HepG2 (cell line): ENCODE measurements around the gene SERPINB6. TPM values are rescaled to one million over a fixed set of nuclear protein-coding genes. Genes with fewer than 3 reads are reported as not detected.

Experiments
- EHMT2 ChIP-seq: fragments of 200-600 bp; sonication (generic); IDR thresholded peaks from 2 replicates; pipeline ENCODE4 v1.7.0; 2017; ENCODE audit warnings: antibody characterized with exemption, low read depth, low read length, borderline replicate concordance
- FOXK2 ChIP-seq: fragments of 450-650 bp; IDR thresholded peaks from 2 replicates; pipeline ENCODE4 v1.6.1; 2016
- HNRNPUL1 ChIP-seq: fragments of 200-400 bp; formaldehyde crosslinking; IDR thresholded peaks from 2 replicates; pipeline ENCODE4 v1.6.1; 2017; ENCODE audit warnings: low read depth, mild to moderate bottlenecking, low read length, moderate library complexity
- ISL2 ChIP-seq: sonication (generic); formaldehyde crosslinking; IDR thresholded peaks from 2 replicates; pipeline ENCODE4 v1.5.0; 2020; ENCODE audit warnings: missing genetic modification reagents
- JUNB ChIP-seq: sonication (generic); formaldehyde crosslinking; IDR thresholded peaks from 2 replicates; pipeline ENCODE4 v1.8.0; 2022; ENCODE audit warnings: missing genetic modification reagents, mild to moderate bottlenecking, borderline replicate concordance
- NFATC3 ChIP-seq: sonication (generic); formaldehyde crosslinking; IDR thresholded peaks from 2 replicates; pipeline ENCODE4 v1.5.1; 2020; ENCODE audit warnings: mild to moderate bottlenecking, missing genetic modification reagents
- NFYC ChIP-seq: IDR thresholded peaks from 2 replicates; pipeline ENCODE4 v1.6.1; 2016; ENCODE audit warnings: missing genetic modification reagents, missing compliant biosample characterization
- REXO4 ChIP-seq: sonication (generic); formaldehyde crosslinking; IDR thresholded peaks from 2 replicates; pipeline ENCODE4 v1.8.0; 2022; ENCODE audit warnings: missing genetic modification reagents, mild to moderate bottlenecking, borderline replicate concordance
- RFXAP ChIP-seq: sonication (generic); formaldehyde crosslinking; IDR thresholded peaks from 2 replicates; pipeline ENCODE4 v1.4.0; 2020; ENCODE audit warnings: missing genetic modification reagents, borderline replicate concordance
- SIN3B ChIP-seq: fragments of 150-350 bp; IDR thresholded peaks from 2 replicates; pipeline ENCODE4 v1.6.1; 2014; ENCODE audit warnings: low read length
- SMAD3 ChIP-seq: sonication (generic); formaldehyde crosslinking; IDR thresholded peaks from 2 replicates; pipeline ENCODE4 v1.4.0; 2020; ENCODE audit warnings: missing genetic modification reagents
- SUZ12 ChIP-seq: fragments of 150-350 bp; IDR thresholded peaks from 2 replicates; pipeline ENCODE4 v1.6.1; 2014; ENCODE audit warnings: low read depth, low read length
- ZNF292 ChIP-seq: sonication (generic); formaldehyde crosslinking; IDR thresholded peaks from 2 replicates; pipeline ENCODE4 v1.8.1; 2022; ENCODE audit warnings: mild to moderate bottlenecking, low read depth, missing genetic modification reagents, borderline replicate concordance
- ZNF34 ChIP-seq: sonication (generic); formaldehyde crosslinking; IDR thresholded peaks from 2 replicates; pipeline ENCODE4 v1.4.0; 2020; ENCODE audit warnings: mild to moderate bottlenecking, missing genetic modification reagents, borderline replicate concordance
- ZNF446 ChIP-seq: sonication (generic); formaldehyde crosslinking; IDR thresholded peaks from 2 replicates; pipeline ENCODE4 v1.5.0; 2020; ENCODE audit warnings: mild to moderate bottlenecking, missing genetic modification reagents
- ZNF749 ChIP-seq: sonication (generic); formaldehyde crosslinking; IDR thresholded peaks from 2 replicates; pipeline ENCODE4 v1.8.0; 2022; ENCODE audit warnings: mild to moderate bottlenecking, missing genetic modification reagents, moderate library complexity, borderline replicate concordance
- polyA plus RNA-seq, 8 experiments: library from polyadenylated mRNA; depleted of rRNA in 3 of 8; stranded (reverse) in 7 of 8; unstranded in 1 of 8; fragments of >200 nt; fragmentation: Illumina TruSeq in 4 of 8; extraction: Trizol in 4 of 8; gene quantifications; 2 replicates each; pipeline versions ENCODE4 v1.2.1 to v1.2.3, GENCODE V29; 2011 to 2016; ENCODE audit warnings: low read depth in 4 of 8, missing spikeins in 1 of 8, mixed read lengths in 1 of 8; ENCODE audit not compliant: insufficient read depth in 1 of 8
- total RNA-seq, 5 experiments: library from RNA; depleted of rRNA; stranded (reverse); fragments of >200 nt; fragmentation: Illumina TruSeq; extraction: Trizol; gene quantifications; 2 replicates each; pipeline ENCODE4 v1.2.3, GENCODE V29; 2016; ENCODE audit warnings: low read depth in 1 of 5
- TF ChIP-seq, protein P1 (sequence below): sonication (generic); formaldehyde crosslinking; IDR thresholded peaks from 2 replicates; pipeline ENCODE4 v1.4.0; 2020; ENCODE audit warnings: missing genetic modification reagents
- TF ChIP-seq, protein P2 (sequence below): sonication (generic); formaldehyde crosslinking; IDR thresholded peaks from 2 replicates; pipeline ENCODE4 v1.5.0; 2020; ENCODE audit warnings: missing genetic modification reagents
- TF ChIP-seq, protein P3 (sequence below): sonication (generic); formaldehyde crosslinking; IDR thresholded peaks from 2 replicates; pipeline ENCODE4 v1.4.0; 2020; ENCODE audit warnings: mild to moderate bottlenecking, missing genetic modification reagents

SERPINB6 gene
- total and polyA plus RNA-seq, 2 of the 13 experiments (the other 11 are each of a cell fraction or from before 2014, with no cell fraction given), result 38.2 to 61.3 TPM

DNA sequence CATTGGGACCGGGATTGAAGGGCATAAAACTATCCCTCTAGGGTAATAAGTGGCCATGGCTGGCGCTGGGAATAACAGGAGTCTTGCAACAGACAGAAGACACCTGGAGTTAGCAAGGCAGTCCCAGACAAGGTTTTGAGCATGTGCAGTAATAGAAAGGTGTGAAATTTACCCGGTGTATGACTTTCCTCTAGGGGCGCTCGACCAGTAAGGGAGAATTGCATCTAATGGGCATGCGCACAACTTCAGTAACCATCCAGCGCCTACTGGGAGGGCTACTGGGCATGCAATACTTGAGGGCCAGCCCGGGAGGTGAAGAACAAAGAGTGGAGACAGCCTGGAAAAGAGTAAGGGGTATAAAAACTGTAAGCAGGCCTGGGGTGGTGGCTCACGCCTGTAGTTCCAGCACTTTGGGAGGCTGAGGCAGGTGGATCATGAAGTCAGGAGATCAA is 32.7 kb downstream of the SERPINB6 start (continued):
- TF ChIP-seq ZNF34 (CRISPR knock-in tag), result no peak
- peak; percentile 32; the same call in 1 of the 2 replicates for TF ChIP-seq NFYC
- TF ChIP-seq, protein P1, sequence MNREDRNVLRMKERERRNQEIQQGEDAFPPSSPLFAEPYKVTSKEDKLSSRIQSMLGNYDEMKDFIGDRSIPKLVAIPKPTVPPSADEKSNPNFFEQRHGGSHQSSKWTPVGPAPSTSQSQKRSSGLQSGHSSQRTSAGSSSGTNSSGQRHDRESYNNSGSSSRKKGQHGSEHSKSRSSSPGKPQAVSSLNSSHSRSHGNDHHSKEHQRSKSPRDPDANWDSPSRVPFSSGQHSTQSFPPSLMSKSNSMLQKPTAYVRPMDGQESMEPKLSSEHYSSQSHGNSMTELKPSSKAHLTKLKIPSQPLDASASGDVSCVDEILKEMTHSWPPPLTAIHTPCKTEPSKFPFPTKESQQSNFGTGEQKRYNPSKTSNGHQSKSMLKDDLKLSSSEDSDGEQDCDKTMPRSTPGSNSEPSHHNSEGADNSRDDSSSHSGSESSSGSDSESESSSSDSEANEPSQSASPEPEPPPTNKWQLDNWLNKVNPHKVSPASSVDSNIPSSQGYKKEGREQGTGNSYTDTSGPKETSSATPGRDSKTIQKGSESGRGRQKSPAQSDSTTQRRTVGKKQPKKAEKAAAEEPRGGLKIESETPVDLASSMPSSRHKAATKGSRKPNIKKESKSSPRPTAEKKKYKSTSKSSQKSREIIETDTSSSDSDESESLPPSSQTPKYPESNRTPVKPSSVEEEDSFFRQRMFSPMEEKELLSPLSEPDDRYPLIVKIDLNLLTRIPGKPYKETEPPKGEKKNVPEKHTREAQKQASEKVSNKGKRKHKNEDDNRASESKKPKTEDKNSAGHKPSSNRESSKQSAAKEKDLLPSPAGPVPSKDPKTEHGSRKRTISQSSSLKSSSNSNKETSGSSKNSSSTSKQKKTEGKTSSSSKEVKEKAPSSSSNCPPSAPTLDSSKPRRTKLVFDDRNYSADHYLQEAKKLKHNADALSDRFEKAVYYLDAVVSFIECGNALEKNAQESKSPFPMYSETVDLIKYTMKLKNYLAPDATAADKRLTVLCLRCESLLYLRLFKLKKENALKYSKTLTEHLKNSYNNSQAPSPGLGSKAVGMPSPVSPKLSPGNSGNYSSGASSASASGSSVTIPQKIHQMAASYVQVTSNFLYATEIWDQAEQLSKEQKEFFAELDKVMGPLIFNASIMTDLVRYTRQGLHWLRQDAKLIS (CRISPR knock-in tag), result no peak
- TF ChIP-seq ZNF292 (CRISPR knock-in tag), result no peak
- TF ChIP-seq EHMT2, result no peak
- TF ChIP-seq SIN3B, result no peak
- TF ChIP-seq FOXK2, result no peak
- no peak for TF ChIP-seq REXO4 (CRISPR knock-in tag)
- no peak for TF ChIP-seq SUZ12
- TF ChIP-seq, protein P2, sequence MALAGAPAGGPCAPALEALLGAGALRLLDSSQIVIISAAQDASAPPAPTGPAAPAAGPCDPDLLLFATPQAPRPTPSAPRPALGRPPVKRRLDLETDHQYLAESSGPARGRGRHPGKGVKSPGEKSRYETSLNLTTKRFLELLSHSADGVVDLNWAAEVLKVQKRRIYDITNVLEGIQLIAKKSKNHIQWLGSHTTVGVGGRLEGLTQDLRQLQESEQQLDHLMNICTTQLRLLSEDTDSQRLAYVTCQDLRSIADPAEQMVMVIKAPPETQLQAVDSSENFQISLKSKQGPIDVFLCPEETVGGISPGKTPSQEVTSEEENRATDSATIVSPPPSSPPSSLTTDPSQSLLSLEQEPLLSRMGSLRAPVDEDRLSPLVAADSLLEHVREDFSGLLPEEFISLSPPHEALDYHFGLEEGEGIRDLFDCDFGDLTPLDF (CRISPR knock-in tag), result no peak
- TF ChIP-seq, protein P3, sequence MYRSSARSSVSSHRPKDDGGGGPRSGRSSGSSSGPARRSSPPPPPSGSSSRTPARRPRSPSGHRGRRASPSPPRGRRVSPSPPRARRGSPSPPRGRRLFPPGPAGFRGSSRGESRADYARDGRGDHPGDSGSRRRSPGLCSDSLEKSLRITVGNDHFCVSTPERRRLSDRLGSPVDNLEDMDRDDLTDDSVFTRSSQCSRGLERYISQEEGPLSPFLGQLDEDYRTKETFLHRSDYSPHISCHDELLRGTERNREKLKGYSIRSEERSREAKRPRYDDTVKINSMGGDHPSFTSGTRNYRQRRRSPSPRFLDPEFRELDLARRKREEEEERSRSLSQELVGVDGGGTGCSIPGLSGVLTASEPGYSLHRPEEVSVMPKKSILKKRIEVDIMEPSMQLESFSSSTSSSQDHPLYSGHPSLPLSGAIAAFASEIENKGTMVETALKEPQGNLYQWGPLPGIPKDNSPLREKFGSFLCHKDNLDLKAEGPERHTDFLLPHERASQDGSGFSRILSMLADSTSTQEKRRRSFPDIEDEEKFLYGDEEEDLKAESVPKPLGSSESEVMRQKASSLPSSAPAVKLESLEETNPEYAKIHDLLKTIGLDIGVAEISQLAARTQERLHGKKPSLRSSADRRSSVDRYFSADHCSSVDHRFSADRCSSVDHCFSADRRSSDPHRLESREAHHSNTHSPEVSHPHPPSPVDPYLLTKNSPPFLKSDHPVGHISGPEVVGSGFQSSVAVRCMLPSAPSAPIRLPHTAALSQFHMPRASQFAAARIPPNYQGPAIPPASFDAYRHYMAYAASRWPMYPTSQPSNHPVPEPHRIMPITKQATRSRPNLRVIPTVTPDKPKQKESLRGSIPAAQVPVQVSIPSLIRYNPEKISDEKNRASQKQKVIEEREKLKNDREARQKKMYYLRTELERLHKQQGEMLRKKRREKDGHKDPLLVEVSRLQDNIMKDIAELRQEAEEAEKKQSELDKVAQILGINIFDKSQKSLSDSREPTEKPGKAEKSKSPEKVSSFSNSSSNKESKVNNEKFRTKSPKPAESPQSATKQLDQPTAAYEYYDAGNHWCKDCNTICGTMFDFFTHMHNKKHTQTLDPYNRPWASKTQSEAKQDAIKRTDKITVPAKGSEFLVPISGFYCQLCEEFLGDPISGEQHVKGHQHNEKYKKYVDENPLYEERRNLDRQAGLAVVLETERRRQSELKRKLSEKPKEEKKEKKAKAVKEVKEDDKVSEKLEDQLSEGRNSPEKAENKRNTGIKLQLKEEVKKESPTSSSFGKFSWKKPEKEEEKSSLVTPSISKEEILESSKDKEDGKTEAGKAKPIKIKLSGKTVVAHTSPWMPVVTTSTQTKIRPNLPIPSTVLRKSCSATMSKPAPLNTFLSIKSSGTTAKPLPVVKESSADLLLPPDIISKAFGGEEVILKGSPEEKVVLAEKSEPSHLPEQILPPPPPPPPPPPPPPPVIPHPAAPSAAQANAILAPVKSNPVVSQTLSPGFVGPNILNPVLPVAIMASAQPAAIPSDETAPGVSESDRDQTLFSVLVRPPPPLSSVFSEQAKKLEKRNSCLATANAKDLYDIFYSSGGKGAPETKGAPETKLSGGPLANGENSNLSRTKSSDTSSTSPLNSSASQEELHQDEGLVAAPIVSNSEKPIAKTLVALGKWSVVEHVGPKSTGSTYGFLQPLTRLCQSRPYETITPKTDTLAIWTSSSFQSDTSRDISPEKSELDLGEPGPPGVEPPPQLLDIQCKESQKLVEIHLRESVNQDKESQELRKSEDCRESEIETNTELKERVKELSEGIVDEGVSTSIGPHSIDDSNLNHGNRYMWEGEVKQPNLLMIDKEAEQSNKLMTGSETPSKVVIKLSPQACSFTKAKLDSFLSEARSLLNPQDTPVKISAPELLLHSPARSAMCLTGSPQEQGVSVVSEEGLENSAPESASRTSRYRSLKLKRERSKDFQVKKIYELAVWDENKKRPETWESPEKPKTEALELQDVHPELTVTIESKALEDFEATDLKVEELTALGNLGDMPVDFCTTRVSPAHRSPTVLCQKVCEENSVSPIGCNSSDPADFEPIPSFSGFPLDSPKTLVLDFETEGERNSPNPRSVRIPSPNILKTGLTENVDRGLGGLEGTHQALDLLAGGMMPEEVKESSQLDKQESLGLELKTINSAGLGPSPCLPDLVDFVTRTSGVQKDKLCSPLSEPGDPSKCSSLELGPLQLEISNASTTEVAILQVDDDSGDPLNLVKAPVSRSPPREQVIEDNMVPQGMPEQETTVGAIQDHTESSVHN (CRISPR knock-in tag), result no peak
- TF ChIP-seq HNRNPUL1, result no peak
- TF ChIP-seq RFXAP (CRISPR knock-in tag), result no peak
- no peak for TF ChIP-seq JUNB (CRISPR knock-in tag)
- TF ChIP-seq NFATC3, result no peak
- no peak for TF ChIP-seq SMAD3 (CRISPR knock-in tag)
- TF ChIP-seq ISL2, result no peak
- peak; percentile 31; the same call in 1 of the 2 replicates for TF ChIP-seq ZNF446 (CRISPR knock-in tag)
- no peak for TF ChIP-seq ZNF749 (CRISPR knock-in tag)
